Liver (tissue), 9 donors: ENCODE data around the gene OGFOD3. TPM values are rescaled to one million over a fixed set of nuclear protein-coding genes. Genes with fewer than 3 reads are reported as not detected.
A peak's percentile ranks its signal among the peaks of the same experiment; 100 is the strongest.

ENCODE experiments used
- DNase-seq: peaks from one replicate; pipeline ENCODE4 v3.0.0-alpha.2; 2017; ENCODE audit warnings: low spot score
- H3K27ac ChIP-seq, 2 donors: one replicate each; pipeline ENCODE4 v1.7.0; 2013; ENCODE audit warnings: inconsistent platforms in 2 of 2, low read length in 2 of 2, control low read depth in 1 of 2, low read depth in 1 of 2, mild to moderate bottlenecking in 1 of 2
- H3K27me3 ChIP-seq, 4 donors: one replicate each; pipeline versions ENCODE4 v1.6.1 to v1.7.0; 2013; ENCODE audit warnings: low read length in 3 of 4, inconsistent platforms in 1 of 4, mild to moderate bottlenecking in 1 of 4, moderate library complexity in 1 of 4; ENCODE audit not compliant: control insufficient read depth in 4 of 4, insufficient read depth in 4 of 4
- H3K36me3 ChIP-seq, 4 donors: one replicate each; pipeline versions ENCODE4 v1.6.1 to v1.7.0; 2013; ENCODE audit warnings: low read length in 3 of 4, mild to moderate bottlenecking in 3 of 4, low read depth in 1 of 4, moderate library complexity in 1 of 4; ENCODE audit not compliant: control insufficient read depth in 4 of 4, insufficient read depth in 3 of 4
- H3K4me1 ChIP-seq, 4 donors: one replicate each; pipeline versions ENCODE4 v1.6.1 to v1.7.0; 2013; ENCODE audit warnings: low read length in 3 of 4, mild to moderate bottlenecking in 3 of 4, moderate library complexity in 1 of 4; ENCODE audit not compliant: control insufficient read depth in 4 of 4, insufficient read depth in 4 of 4
- H3K4me3 ChIP-seq, 3 donors: one replicate each; pipeline versions ENCODE4 v1.6.1 to v1.7.0; 2013; ENCODE audit warnings: low read length in 3 of 3, control low read depth in 1 of 3, low read depth in 1 of 3, mild to moderate bottlenecking in 1 of 3
- H3K9ac ChIP-seq, 2 donors: one replicate each; pipeline ENCODE4 v1.7.0; 2013; ENCODE audit warnings: low read length in 2 of 2, mild to moderate bottlenecking in 2 of 2, moderate library complexity in 2 of 2, control low read depth in 1 of 2, low read depth in 1 of 2
- H3K9me3 ChIP-seq, 4 donors: one replicate each; pipeline versions ENCODE4 v1.6.1 to v1.7.0; 2013; ENCODE audit warnings: low read length in 3 of 4; ENCODE audit not compliant: control insufficient read depth in 4 of 4
- EGR1 ChIP-seq, 2 donors: IDR thresholded peaks; 2 replicates each; pipeline ENCODE4 v1.6.1; 2016 to 2018; ENCODE audit warnings: antibody characterized with exemption in 2 of 2, low read depth in 2 of 2
- FOXA1 ChIP-seq: IDR thresholded peaks from 2 replicates; pipeline ENCODE4 v1.6.1; 2016; ENCODE audit warnings: antibody characterized with exemption
- FOXA2 ChIP-seq: IDR thresholded peaks from 2 replicates; pipeline ENCODE4 v1.6.1; 2016; ENCODE audit warnings: antibody characterized with exemption
- HNF4G ChIP-seq: IDR thresholded peaks from 2 replicates; pipeline ENCODE4 v1.6.1; 2016; ENCODE audit warnings: antibody characterized with exemption
- JUND ChIP-seq, 2 donors: IDR thresholded peaks; 2 replicates each; pipeline ENCODE4 v1.6.1; 2016; ENCODE audit warnings: antibody characterized with exemption in 2 of 2
- NR2F2 ChIP-seq: IDR thresholded peaks from 2 replicates; pipeline ENCODE4 v1.6.1; 2016; ENCODE audit warnings: antibody characterized with exemption
- RAD21 ChIP-seq, 2 donors: IDR thresholded peaks; 2 replicates each; pipeline ENCODE4 v1.6.1; 2016; ENCODE audit warnings: antibody characterized with exemption in 2 of 2, mild to moderate bottlenecking in 2 of 2
- RXRA ChIP-seq, 2 donors: IDR thresholded peaks; 2 replicates each; pipeline ENCODE4 v1.6.1; 2017 to 2018; ENCODE audit warnings: antibody characterized with exemption in 2 of 2, mild to moderate bottlenecking in 1 of 2
- SP1 ChIP-seq: IDR thresholded peaks from 2 replicates; pipeline ENCODE4 v1.6.1; 2018; ENCODE audit warnings: antibody characterized with exemption, mild to moderate bottlenecking
- TAF1 ChIP-seq: conservative IDR thresholded peaks from 2 replicates; pipeline ENCODE4 v1.6.1; 2016; ENCODE audit warnings: antibody characterized with exemption, mild to moderate bottlenecking
- YY1 ChIP-seq: IDR thresholded peaks from 2 replicates; pipeline ENCODE4 v1.6.1; 2016; ENCODE audit warnings: antibody characterized with exemption, mild to moderate bottlenecking
- WGBS: extraction: QIAGEN DNeasy Blood & Tissue Kit; methylation state at CpG from one replicate; pipeline ENCODE4 v1.1.7; 2013; 5-methylcytosine and 5-hydroxymethylcytosine counted together
- polyA plus RNA-seq, 2 donors: library from polyadenylated mRNA; stranded (reverse) in 1 of 2; unstranded in 1 of 2; fragments of 200-250 nt in 1 of 2; fragments of >200 nt in 1 of 2; fragmentation: Nextera tagmentation in 1 of 2; extraction: Ambion mirVana in 1 of 2; gene quantifications; one replicate each; pipeline versions ENCODE4 v1.2.1 to v1.2.3, GENCODE V29; 2013 to 2015
- total RNA-seq, 2 donors: library from RNA; depleted of rRNA; stranded (reverse); fragments of >200 nt; gene quantifications; one replicate each; pipeline ENCODE4 v1.2.3, GENCODE V29; 2014
- TF ChIP-seq, protein P1 (sequence below): fragments of 150-350 bp; IDR thresholded peaks from 2 replicates; pipeline ENCODE4 v1.5.1; 2017; ENCODE audit warnings: improper control_type of control experiment, low read depth, low read length; ENCODE audit not compliant: missing input control
- TF ChIP-seq, protein P2 (sequence below): IDR thresholded peaks from 2 replicates; pipeline ENCODE4 v1.6.1; 2016; ENCODE audit warnings: antibody characterized with exemption
- TF ChIP-seq, protein P3 (sequence below): IDR thresholded peaks from 2 replicates; pipeline ENCODE4 v1.6.1; 2016; ENCODE audit warnings: antibody characterized with exemption
- TF ChIP-seq, protein P4 (sequence below): IDR thresholded peaks from 2 replicates; pipeline ENCODE4 v1.6.1; 2016; ENCODE audit warnings: antibody characterized with exemption
- TF ChIP-seq, protein P5 (sequence below): IDR thresholded peaks from 2 replicates; pipeline ENCODE4 v1.6.1; 2016; ENCODE audit warnings: antibody characterized with exemption, mild to moderate bottlenecking
- donor health status: healthy.
- donor health status: healthy.
- donor health status: healthy.
- donor health status: healthy.
- donor health status: healthy.

The OGFOD3 gene
- total and polyA plus RNA-seq, 4 donors: 15.0 to 23.2 (median 18.5) TPM

DNA sequence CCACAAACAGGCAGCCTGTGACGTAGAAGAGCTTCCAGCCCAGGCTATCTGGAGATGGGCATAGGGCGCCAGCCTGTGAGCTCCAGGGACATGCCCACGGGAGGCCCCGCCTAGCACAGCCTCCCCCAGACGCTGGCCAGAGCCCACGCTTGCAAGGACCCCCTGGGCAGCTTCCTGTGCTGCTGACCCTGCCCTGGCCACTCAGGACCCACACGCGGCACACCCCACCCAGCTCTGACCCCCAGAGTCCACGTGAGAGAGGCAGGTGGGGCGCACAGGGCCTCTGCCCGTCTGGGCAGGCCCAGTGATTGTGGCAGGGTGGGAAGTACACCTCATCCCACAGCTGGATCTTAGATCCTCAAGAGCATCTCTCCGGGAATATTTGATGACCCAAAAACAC, 28.3 kb upstream of the OGFOD3 start:
- WGBS: 92% methylated on average over 12 of the region's 12 CpGs
- TF ChIP-seq FOXA1: no peak
- TF ChIP-seq JUND (IDR thresholded peaks at IDR 0.05): no peak
- TF ChIP-seq RAD21 (IDR thresholded peaks at IDR 0.05): no peak
- TF ChIP-seq RXRA (IDR thresholded peaks at IDR 0.05): no peak
- TF ChIP-seq, protein P1, sequence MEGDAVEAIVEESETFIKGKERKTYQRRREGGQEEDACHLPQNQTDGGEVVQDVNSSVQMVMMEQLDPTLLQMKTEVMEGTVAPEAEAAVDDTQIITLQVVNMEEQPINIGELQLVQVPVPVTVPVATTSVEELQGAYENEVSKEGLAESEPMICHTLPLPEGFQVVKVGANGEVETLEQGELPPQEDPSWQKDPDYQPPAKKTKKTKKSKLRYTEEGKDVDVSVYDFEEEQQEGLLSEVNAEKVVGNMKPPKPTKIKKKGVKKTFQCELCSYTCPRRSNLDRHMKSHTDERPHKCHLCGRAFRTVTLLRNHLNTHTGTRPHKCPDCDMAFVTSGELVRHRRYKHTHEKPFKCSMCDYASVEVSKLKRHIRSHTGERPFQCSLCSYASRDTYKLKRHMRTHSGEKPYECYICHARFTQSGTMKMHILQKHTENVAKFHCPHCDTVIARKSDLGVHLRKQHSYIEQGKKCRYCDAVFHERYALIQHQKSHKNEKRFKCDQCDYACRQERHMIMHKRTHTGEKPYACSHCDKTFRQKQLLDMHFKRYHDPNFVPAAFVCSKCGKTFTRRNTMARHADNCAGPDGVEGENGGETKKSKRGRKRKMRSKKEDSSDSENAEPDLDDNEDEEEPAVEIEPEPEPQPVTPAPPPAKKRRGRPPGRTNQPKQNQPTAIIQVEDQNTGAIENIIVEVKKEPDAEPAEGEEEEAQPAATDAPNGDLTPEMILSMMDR: no peak
- no peak for TF ChIP-seq SP1
- no peak for TF ChIP-seq EGR1 (IDR thresholded peaks at IDR 0.05; ENCODE audit: low read depth in 2 of 2)
- no peak for TF ChIP-seq YY1
- TF ChIP-seq FOXA2: no peak
- no peak for TF ChIP-seq HNF4G
- TF ChIP-seq NR2F2: no peak
- TF ChIP-seq, protein P2, sequence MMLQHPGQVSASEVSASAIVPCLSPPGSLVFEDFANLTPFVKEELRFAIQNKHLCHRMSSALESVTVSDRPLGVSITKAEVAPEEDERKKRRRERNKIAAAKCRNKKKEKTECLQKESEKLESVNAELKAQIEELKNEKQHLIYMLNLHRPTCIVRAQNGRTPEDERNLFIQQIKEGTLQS: no peak
- TF ChIP-seq, protein P3, sequence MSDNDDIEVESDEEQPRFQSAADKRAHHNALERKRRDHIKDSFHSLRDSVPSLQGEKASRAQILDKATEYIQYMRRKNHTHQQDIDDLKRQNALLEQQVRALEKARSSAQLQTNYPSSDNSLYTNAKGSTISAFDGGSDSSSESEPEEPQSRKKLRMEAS: no peak
- TF ChIP-seq TAF1: no peak
- peaks cover 0 to 10% (median 2%) of the 10 kb centered on the region in 4 donors for H3K36me3 ChIP-seq
- H3K9me3 ChIP-seq: no peaks in the 10 kb centered on the region
- H3K27ac ChIP-seq: peak overlapping the region in 1 of 2 donors; percentile 79
- no peak overlapping the region for H3K9ac ChIP-seq
- H3K4me1 ChIP-seq: peaks cover 20 to 59% (median 43%) of the 10 kb centered on the region in 4 donors
- H3K4me3 ChIP-seq: no peak overlapping the region
- H3K27me3 ChIP-seq: no peaks in the 10 kb centered on the region
- no peak for DNase-seq

DNA sequence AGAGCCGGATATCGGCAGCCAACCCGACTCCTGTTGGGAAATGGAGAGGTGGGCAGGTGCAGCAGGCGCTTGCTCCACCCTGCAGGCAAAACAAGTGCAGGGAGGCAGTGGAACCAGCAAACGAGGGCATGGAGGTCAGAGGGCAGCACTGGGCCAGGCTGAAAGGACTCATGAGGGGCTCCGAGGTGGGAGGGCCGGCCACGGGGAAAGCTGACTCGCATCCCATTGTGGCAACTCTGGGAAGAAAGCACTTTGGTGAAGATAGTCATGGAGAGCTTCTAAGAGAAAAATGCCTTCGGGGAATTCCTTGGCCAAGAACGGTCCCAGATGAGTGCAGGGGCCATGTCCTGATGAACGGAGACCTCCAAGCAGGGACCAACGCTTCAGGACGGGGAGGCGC, 27.7 kb upstream of the OGFOD3 start:
- H3K4me3 ChIP-seq: no peak overlapping the region
- TF ChIP-seq YY1 (no peak), RAD21 (IDR thresholded peaks at IDR 0.05) (no peak), RXRA (IDR thresholded peaks at IDR 0.05) (no peak), FOXA2 (no peak), FOXA1 (no peak)
- TF ChIP-seq, protein P1: no peak
- H3K27ac ChIP-seq: peak overlapping the region in 1 of 2 donors; percentile 79
- 90% methylated on average over 15 of the region's 15 CpGs for WGBS
- H3K4me1 ChIP-seq: peaks cover 18 to 57% (median 41%) of the 10 kb centered on the region in 4 donors
- peaks cover 0 to 10% (median 2%) of the 10 kb centered on the region in 4 donors for H3K36me3 ChIP-seq
- no peak overlapping the region for H3K9ac ChIP-seq
- DNase-seq: no peak
- H3K9me3 ChIP-seq: no peaks in the 10 kb centered on the region
- no peaks in the 10 kb centered on the region for H3K27me3 ChIP-seq

DNA sequence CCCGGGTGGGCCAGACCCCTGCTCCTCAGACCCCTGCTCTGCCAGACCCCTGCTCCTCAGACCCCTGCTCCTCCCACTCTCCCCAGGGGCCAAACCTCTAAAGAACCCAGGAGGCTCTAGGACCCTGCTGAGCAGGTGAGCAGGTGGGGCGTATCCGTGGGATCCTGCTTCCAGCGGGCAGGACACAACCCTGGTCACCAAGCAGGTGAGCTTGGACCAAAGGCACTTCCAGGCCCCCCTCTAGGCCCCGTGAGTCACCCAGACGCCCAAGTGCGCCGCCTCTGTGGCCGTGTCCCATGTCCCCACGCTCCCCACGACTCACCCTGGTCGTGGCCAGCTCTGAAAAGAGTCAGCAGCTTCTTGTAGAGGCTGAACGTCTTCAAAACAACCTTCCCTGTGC, 27.2 kb upstream of the OGFOD3 start:
- peak overlapping the region in 1 of 3 donors; percentile 0 for H3K4me3 ChIP-seq
- DNase-seq: no peak
- TF ChIP-seq SP1: no peak
- TF ChIP-seq, protein P2: no peak
- no peak for TF ChIP-seq NR2F2
- no peak for TF ChIP-seq RXRA (IDR thresholded peaks at IDR 0.05)
- TF ChIP-seq FOXA1: no peak
- no peak for TF ChIP-seq JUND (IDR thresholded peaks at IDR 0.05)
- TF ChIP-seq, protein P3: no peak
- TF ChIP-seq, protein P4, sequence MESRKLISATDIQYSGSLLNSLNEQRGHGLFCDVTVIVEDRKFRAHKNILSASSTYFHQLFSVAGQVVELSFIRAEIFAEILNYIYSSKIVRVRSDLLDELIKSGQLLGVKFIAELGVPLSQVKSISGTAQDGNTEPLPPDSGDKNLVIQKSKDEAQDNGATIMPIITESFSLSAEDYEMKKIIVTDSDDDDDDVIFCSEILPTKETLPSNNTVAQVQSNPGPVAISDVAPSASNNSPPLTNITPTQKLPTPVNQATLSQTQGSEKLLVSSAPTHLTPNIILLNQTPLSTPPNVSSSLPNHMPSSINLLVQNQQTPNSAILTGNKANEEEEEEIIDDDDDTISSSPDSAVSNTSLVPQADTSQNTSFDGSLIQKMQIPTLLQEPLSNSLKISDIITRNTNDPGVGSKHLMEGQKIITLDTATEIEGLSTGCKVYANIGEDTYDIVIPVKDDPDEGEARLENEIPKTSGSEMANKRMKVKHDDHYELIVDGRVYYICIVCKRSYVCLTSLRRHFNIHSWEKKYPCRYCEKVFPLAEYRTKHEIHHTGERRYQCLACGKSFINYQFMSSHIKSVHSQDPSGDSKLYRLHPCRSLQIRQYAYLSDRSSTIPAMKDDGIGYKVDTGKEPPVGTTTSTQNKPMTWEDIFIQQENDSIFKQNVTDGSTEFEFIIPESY: no peak
- TF ChIP-seq, protein P5, sequence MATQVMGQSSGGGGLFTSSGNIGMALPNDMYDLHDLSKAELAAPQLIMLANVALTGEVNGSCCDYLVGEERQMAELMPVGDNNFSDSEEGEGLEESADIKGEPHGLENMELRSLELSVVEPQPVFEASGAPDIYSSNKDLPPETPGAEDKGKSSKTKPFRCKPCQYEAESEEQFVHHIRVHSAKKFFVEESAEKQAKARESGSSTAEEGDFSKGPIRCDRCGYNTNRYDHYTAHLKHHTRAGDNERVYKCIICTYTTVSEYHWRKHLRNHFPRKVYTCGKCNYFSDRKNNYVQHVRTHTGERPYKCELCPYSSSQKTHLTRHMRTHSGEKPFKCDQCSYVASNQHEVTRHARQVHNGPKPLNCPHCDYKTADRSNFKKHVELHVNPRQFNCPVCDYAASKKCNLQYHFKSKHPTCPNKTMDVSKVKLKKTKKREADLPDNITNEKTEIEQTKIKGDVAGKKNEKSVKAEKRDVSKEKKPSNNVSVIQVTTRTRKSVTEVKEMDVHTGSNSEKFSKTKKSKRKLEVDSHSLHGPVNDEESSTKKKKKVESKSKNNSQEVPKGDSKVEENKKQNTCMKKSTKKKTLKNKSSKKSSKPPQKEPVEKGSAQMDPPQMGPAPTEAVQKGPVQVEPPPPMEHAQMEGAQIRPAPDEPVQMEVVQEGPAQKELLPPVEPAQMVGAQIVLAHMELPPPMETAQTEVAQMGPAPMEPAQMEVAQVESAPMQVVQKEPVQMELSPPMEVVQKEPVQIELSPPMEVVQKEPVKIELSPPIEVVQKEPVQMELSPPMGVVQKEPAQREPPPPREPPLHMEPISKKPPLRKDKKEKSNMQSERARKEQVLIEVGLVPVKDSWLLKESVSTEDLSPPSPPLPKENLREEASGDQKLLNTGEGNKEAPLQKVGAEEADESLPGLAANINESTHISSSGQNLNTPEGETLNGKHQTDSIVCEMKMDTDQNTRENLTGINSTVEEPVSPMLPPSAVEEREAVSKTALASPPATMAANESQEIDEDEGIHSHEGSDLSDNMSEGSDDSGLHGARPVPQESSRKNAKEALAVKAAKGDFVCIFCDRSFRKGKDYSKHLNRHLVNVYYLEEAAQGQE: no peak

More for the DNA sequence above, 27.2 kb upstream of the OGFOD3 start:
- peaks cover 17 to 55% (median 39%) of the 10 kb centered on the region in 4 donors for H3K4me1 ChIP-seq
- H3K27ac ChIP-seq: peak overlapping the region; percentile 75 to 79
- H3K27me3 ChIP-seq: no peaks in the 10 kb centered on the region
- 78% methylated on average over 13 of the region's 13 CpGs for whole genome bisulfite sequencing
- H3K9me3 ChIP-seq: no peaks in the 10 kb centered on the region
- H3K9ac ChIP-seq: no peak overlapping the region
- H3K36me3 ChIP-seq: peaks cover 0 to 10% (median 2%) of the 10 kb centered on the region in 4 donors
